GM12892 (cell line): ENCODE data around the gene CCR8. TPM values are rescaled to one million over a fixed set of nuclear protein-coding genes. Genes with fewer than 3 reads are reported as not detected.

Source experiments
- DNase-seq: peaks from one replicate; pipeline ENCODE4 v3.0.0; 2011; ENCODE audit not compliant: insufficient read length
- FAIRE-seq: peaks from 2 replicates; lab custom pipeline; 2011; peaks lifted over from hg19 to GRCh38; lab: Jason Lieb, UNC
- POLR2A ChIP-seq: IDR thresholded peaks from 2 replicates; pipeline ENCODE4 v1.6.1; 2011; ENCODE audit warnings: low read depth, low read length, control low read depth
- POLR2AphosphoS5 ChIP-seq: IDR thresholded peaks from 2 replicates; pipeline ENCODE4 v1.6.1; 2011; ENCODE audit warnings: low read depth, low read length, control low read depth
- TAF1 ChIP-seq: IDR thresholded peaks from 2 replicates; pipeline ENCODE4 v1.6.1; 2011; ENCODE audit warnings: low read depth, mild to moderate bottlenecking, control low read depth, low read length, borderline replicate concordance
- polyA plus RNA-seq: library from polyadenylated mRNA; unstranded; fragments of >200 nt; gene quantifications from one replicate; pipeline ENCODE4 v1.2.1, GENCODE V29; 2012; ENCODE audit warnings: missing spikeins, inconsistent platforms; ENCODE audit not compliant: missing spikeins

CCR8 gene
- polyA plus RNA-seq = 9.3 TPM

- DNase-seq (no peak), FAIRE-seq (peak; percentile 76)
Observed at GRCh38 chr3:39329493-39329892, at the start of gene CCR8. Gene CCR8 (plus strand): TSS chr3:39329709. CDS start chr3:39332332, 2,623 bp downstream.

GRCh38 chr3:39279745-39280517, 49.6 kb upstream of the CCR8 start, which contains the start of gene CX3CR1:
Gene CX3CR1 (minus strand): TSS chr3:39280036. CDS start chr3:39266509, 13,527 bp downstream.
- DNase-seq = no peak
- TF ChIP-seq TAF1 = no peak

More at GRCh38 chr3:39329493-39329892, at the start of gene CCR8:
- TF ChIP-seq TAF1 (no peak), POLR2AphosphoS5 (0 out of 2 replicates have a peak, but pooled peaks have one; percentile 30)

GRCh38 chr3:39280571-39280970, 48.9 kb upstream of the CCR8 start:
- FAIRE-seq = no peak
- DNase-seq = no peak
- TF ChIP-seq POLR2AphosphoS5 (no peak), TAF1 (no peak), POLR2A (no peak)

More at GRCh38 chr3:39279745-39280517, 49.6 kb upstream of the CCR8 start, which contains the start of gene CX3CR1:
- no peak for FAIRE-seq

- no peak for FAIRE-seq
- no peak for DNase-seq
- TF ChIP-seq TAF1 = no peak
- no peak for TF ChIP-seq POLR2AphosphoS5
- no peak for TF ChIP-seq POLR2A
Observed at GRCh38 chr3:39281533-39281932, 48.0 kb upstream of the CCR8 start.

GRCh38 chr3:39282057-39282456, 47.5 kb upstream of the CCR8 start:
- no peak for TF ChIP-seq POLR2A
- FAIRE-seq (no peak), DNase-seq (no peak)

- FAIRE-seq (no peak), DNase-seq (no peak)
- no peak for TF ChIP-seq POLR2A
- TF ChIP-seq TAF1 = no peak
- TF ChIP-seq POLR2AphosphoS5 = no peak
Observed at GRCh38 chr3:39284457-39284881, 45.0 kb upstream of the CCR8 start.

- no peak for FAIRE-seq
Observed at GRCh38 chr3:39285332-39285731, 44.2 kb upstream of the CCR8 start.

GRCh38 chr3:39286771-39287170, 42.7 kb upstream of the CCR8 start:
- DNase-seq (no peak), FAIRE-seq (no peak)
- TF ChIP-seq POLR2A (no peak), TAF1 (no peak), POLR2AphosphoS5 (no peak)

More at GRCh38 chr3:39285332-39285731, 44.2 kb upstream of the CCR8 start:
- TF ChIP-seq POLR2A = no peak
- TF ChIP-seq TAF1 = no peak
- no peak for TF ChIP-seq POLR2AphosphoS5
- DNase-seq = no peak

- FAIRE-seq (peak; percentile 14), DNase-seq (no peak)
- no peak for TF ChIP-seq TAF1
- no peak for TF ChIP-seq POLR2A
- TF ChIP-seq POLR2AphosphoS5 = no peak
Observed at GRCh38 chr3:39287216-39288164, 42.0 kb upstream of the CCR8 start.

GRCh38 chr3:39288300-39288808, 41.2 kb upstream of the CCR8 start:
- TF ChIP-seq TAF1 = 0 out of 2 replicates have a peak, but pooled peaks have one; percentile 32
- no peak for TF ChIP-seq POLR2A
- FAIRE-seq (peak; percentile 97), DNase-seq (peak; percentile 89)

- no peak for FAIRE-seq
- TF ChIP-seq POLR2A = no peak
- DNase-seq = no peak
Observed at GRCh38 chr3:39289107-39289506, 40.4 kb upstream of the CCR8 start.

- FAIRE-seq = no peak
- no peak for DNase-seq
Observed at GRCh38 chr3:39290255-39290654, 39.3 kb upstream of the CCR8 start.

More at GRCh38 chr3:39290255-39290654, 39.3 kb upstream of the CCR8 start:
- TF ChIP-seq POLR2AphosphoS5 = no peak
- no peak for TF ChIP-seq TAF1
- TF ChIP-seq POLR2A = no peak
